KOPT-K1 (cell line): ENCODE data around the gene LRRN2.
"Not testable (repeated sequence)": the region's sequence is repeated elsewhere in the genome, so short reads cannot be mapped to it uniquely, and the experiment has no call there.

ENCODE experiments used
- H3K27ac ChIP-seq: fragments of 200-600 bp; sonication (generic); 2 replicates; pipeline ENCODE4 v1.5.1; 2016; ENCODE audit warnings: antibody characterized with exemption, mild to moderate bottlenecking, low read depth, low read length; ENCODE audit not compliant: poor library complexity, severe bottlenecking
- H3K36me3 ChIP-seq: fragments of 200-600 bp; sonication (generic); 2 replicates; pipeline ENCODE4 v1.5.1; 2017; ENCODE audit warnings: antibody characterized with exemption, mild to moderate bottlenecking, low read length, moderate library complexity; ENCODE audit not compliant: insufficient read depth
- H3K9me3 ChIP-seq: fragments of 200-600 bp; sonication (generic); 2 replicates; pipeline ENCODE4 v1.5.1; 2017; ENCODE audit warnings: antibody characterized with exemption, low read length, mild to moderate bottlenecking; ENCODE audit not compliant: insufficient read depth, poor library complexity, severe bottlenecking

The LRRN2 gene

DNA sequence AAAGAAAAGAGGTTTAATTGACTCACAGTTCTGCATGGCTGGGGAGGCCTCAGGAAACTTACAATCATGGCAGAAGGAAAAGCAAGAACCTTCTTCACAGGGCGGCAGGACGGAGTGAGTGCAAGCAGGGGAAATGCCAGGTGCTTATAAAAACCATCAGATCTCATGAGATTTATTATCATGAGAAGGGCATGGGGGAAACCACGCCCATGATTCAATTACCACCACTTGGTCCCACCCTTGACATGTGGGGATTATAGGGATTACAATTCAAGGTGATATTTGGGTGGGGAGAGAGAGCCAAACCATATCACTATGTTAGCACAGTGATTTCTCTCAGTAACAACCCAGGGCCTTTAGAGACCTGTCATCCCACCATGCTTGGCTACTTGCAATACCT lies 39.9 kb downstream of the LRRN2 start:
- Histone ChIP-seq H3K27ac (no peak overlapping the region), H3K36me3 (no peaks in the 10 kb centered on the region)

DNA sequence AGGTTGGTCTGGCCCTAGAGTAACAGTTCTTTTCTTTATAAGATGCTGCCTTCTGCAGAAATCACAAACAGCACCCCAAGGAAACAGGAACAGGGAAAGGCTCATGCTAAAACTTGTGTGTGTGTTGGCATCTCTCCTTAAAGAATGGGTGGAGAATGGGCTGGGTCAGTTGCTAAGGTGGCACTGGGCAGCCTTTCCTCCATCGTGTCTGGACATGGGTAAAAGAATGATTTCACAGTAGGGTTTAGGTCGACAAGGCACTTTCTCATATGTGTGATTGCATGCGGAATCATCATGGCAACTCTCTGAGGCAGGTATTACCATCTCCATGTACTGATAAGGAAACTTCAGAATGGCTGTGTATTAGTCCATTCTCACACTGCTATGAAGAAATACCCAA lies 40.3 kb downstream of the LRRN2 start:
- Histone ChIP-seq H3K27ac (no peak overlapping the region), H3K9me3 (no peaks in the 10 kb centered on the region), H3K36me3 (no peaks in the 10 kb centered on the region)

More for the DNA sequence above, 39.9 kb downstream of the LRRN2 start:
- H3K9me3 ChIP-seq: no peaks in the 10 kb centered on the region

DNA sequence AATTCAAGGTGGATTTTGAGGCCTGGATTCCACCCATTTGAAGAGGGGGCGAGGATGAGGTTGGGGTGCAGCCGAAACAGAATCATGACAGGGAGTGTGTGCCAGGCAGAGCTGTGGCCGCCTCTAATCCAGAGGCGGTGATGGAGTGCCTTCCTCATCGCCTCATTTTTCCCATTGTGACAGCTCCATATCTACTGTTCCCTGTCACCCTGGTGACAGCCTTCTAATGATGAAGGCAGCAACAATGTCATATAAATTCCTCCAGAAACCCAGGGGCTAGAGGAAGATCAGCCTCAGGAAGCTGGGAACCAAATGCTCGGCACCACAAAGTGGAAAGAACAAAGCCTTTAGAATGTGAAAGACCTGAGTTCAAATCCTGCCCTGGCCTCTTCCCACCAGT lies 42.0 kb downstream of the LRRN2 start:
- no peaks in the 10 kb centered on the region for H3K9me3 ChIP-seq
- H3K36me3 ChIP-seq: no peaks in the 10 kb centered on the region
- no peak overlapping the region for H3K27ac ChIP-seq

DNA sequence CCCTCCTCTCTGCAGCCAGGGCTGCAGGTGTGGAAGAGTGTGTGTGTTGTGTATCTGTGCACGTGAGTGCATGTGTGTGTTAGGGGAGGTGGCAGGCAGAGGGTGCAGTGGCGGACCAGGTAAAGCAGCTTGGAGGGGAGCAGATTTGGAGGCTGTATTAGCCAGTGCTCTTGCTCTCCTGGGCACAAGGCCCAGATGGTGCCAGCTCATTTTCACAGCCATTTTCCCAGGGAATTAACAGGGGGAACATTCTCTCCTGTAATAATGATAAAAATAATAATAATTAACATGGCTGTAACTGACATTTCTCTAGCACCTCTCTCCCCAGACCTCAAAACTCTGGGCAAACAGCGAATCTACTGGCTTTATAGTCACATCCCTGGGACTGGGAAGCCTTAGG lies 43.6 kb downstream of the LRRN2 start:
- Histone ChIP-seq H3K27ac (no peak overlapping the region), H3K36me3 (no peaks in the 10 kb centered on the region), H3K9me3 (no peaks in the 10 kb centered on the region)

DNA sequence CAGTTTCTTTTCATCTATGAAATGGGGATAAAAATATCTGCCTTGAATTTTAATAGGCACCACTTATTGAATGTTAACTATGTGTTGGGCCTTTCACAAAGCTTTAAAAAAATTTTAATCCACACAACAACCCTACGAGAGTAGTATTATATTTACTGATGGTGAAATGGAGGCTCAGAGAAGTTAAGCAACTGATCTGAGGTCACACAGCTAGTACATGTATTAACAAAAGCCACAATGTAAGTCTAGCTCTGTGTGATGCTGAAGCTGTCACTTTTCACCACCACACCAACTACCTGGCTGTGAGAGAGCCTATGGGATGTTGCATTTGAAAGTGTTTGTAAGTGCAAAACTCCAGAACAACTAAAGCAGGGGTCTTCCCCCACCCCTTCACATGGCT lies 44.1 kb downstream of the LRRN2 start:
- H3K36me3 ChIP-seq: no peaks in the 10 kb centered on the region
- no peaks in the 10 kb centered on the region for H3K9me3 ChIP-seq
- H3K27ac ChIP-seq: no peak overlapping the region

DNA sequence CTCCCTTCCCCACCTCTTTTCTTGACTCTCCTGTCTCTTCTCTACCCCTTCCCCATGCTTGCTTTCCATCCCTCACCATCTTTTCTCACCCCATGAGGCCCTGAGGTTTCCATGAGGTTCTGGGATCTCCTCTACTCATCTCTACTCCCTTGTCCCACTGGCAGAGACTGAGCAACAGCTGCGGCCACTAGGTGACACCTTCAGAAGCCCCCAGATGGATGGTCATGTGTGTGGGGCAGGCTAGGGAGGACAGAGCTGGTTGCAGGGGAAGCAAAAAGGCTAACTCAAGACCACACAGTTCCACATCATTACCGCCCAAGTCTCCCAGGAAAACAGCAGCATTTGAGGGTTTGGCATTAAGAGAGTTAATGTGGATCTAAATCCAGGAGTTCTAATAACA lies 45.0 kb downstream of the LRRN2 start:
- Histone ChIP-seq H3K27ac (no peak overlapping the region), H3K36me3 (no peaks in the 10 kb centered on the region), H3K9me3 (no peaks in the 10 kb centered on the region)

DNA sequence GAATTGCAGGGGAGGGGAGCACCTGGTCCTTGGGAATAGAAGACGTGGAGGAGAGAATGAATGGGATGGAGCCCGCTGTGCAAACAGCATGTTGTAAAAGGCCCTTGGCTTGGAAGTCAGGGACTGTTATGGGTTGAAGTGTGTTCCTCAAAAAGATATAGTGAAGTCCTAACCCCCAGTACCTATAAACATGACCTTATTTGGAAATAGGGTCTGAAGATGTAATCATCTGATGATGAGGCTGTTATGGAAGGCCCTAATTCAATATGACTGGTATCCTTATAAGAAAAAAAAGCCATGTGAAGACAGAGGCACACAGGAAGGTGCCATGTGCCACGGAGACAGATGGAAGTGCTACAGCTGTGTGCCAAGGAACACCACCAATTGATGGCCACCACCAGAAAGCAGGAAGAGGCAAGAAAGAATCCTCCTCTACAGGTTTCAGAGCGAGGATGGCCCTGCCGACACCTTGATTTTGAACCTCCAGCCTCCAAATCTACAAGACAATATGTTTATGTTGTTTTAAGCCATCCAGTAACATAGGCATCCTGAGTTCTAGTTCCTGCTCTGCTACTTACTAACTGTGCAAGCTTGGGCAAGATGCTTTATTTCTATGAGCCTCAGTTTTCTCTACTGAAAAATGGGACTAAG lies 51.2 kb downstream of the LRRN2 start:
- Histone ChIP-seq H3K36me3 (no peaks in the 10 kb centered on the region), H3K9me3 (peaks cover 6% of the 10 kb centered on the region), H3K27ac (no peak overlapping the region)

DNA sequence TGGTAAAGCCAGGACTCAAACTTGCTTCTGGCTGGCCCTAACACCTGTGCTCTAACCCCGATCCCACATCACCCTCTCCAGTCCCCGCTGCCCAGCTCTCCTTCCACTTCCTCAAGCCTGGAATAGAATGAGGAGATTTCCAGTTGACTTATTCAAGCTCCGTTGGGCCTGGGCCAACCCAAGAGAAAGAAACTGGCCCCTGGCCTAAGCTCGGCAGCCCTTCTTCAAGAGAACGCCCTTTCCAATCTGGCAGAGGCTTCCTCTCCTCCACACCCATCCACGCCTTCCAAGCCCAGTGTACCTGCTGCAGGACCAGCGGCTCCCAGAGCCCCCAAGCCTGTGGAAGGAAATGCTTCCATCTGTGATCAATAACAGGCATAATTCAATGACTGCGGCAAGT lies 51.9 kb downstream of the LRRN2 start:
- H3K36me3 ChIP-seq: no peaks in the 10 kb centered on the region
- H3K27ac ChIP-seq: no peak overlapping the region
- peaks cover 14% of the 10 kb centered on the region for H3K9me3 ChIP-seq

DNA sequence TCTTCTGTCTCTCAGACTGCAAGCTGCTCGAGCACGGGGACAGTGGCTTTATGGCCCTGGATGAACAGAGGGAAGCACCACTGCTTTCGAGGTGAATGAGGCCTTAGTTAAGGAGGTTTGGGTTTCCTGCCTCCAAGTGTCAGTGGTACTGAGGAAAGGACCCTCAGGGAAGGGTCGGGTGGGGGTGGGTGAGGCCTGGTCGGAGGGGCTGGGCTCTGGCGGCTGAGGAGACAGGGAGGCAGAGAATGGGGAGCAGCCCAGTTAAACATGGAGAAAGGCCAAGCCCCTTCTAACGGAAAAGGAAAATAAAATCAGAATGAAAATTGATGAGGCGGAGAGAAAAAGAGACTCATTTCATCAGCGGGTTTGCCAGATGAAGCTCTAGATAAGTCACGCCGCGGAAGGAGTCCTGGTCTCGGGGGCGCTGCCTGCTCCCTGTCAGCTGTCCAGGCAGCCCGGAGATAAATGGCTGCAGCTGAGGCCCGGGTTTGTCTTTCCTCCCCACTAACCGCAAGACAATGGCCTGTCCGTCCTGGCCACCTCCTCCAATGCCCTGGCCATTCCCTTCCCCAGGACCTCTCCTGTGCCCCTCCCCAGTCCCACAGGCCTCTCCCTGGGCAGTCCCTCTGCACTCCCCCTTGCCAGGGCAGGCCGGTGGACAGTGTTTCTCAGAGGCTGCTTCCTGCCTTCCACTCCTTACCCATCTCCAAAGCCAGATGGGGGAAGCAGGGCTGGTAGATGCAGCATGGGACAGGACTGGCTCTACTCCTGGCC lies 55.2 kb downstream of the LRRN2 start:
- Histone ChIP-seq H3K9me3 (peaks cover 14% of the 10 kb centered on the region), H3K27ac (no peak overlapping the region), H3K36me3 (no peaks in the 10 kb centered on the region)

DNA sequence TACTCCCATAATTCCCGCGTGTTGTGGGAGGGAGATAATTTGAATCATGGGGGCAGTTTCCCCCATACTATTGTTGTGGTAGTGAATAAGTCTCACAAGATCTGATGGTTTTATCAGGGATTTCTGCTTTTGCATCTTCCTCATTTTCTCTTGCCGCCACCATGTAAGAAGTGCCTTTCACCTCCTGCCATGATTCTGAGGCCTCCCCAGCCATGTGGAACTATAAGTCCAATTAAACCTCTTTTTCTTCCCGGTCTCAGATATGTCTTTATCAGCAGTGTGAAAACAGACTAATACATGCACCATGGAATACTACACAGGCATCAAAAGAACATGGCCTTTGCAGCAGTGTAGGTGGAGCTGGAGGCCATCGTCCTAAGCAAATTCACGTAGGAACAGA lies 56.1 kb downstream of the LRRN2 start:
- H3K36me3 ChIP-seq, H3K27ac ChIP-seq: not testable (repeated sequence)
- H3K9me3 ChIP-seq: peaks cover 14% of the 10 kb centered on the region

DNA sequence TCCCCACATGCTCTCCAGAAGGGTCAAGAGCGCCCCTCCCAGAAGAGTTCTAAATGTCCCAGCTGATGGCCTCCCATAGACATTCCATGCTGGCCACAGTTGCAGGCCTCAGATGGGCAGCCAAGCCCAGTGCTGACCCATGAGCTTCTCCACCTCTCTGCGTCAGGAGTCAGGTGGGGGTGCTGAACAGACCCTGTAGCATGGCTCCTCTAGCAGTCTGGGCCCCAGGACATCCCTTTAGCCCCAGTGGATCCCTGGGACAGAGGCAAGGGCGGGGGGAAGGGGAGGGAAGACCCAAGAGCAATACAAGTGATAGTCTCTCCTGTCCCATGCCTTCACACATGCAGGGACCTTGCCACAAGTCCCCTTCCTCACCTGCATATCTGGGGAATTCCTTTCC lies 56.7 kb downstream of the LRRN2 start:
- Histone ChIP-seq H3K9me3 (peaks cover 14% of the 10 kb centered on the region), H3K36me3 (no peaks in the 10 kb centered on the region), H3K27ac (no peak overlapping the region)

DNA sequence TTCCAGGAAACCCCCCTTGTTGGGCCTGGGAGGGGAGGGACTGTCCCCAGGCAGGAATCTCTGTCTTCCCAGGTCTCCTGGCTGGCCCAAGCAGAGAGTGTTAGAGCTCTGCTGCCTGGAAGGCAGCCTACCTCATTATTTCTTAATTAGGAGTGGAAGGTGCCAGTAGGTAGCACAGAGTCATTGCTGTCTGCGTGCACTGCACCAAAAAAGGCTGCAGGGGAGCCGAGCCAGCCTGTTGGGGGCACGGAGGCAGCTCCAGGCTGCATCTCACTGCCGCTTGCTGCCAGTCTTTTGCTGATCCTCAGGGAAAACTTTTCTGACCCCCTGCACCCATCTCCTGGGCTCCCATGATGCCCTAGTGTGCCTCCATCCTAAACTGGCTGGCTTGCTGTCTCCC lies 58.1 kb downstream of the LRRN2 start:
- Histone ChIP-seq H3K9me3 (peaks cover 14% of the 10 kb centered on the region), H3K27ac (no peak overlapping the region), H3K36me3 (no peaks in the 10 kb centered on the region)

DNA sequence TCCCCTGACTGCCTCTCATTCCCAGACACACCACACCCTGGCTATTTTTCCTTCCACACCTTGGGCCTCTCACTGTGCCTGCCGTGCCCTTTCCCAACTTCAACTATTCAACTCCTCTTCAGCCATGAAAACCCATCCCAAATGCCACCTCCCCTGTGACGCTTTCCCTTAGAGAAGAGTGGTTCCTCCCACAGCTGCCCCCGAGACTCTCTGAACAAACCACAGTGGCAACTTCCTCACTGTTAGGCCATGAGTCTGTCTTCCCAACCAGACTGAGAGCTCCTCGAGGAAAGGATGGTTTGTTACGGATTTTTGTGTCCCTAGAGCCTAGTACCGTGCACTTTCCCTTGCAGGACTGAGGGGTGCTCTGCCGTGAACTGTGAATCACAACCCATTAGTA lies 59.2 kb downstream of the LRRN2 start:
- Histone ChIP-seq H3K36me3 (no peaks in the 10 kb centered on the region), H3K27ac (no peak overlapping the region), H3K9me3 (peaks cover 14% of the 10 kb centered on the region)

DNA sequence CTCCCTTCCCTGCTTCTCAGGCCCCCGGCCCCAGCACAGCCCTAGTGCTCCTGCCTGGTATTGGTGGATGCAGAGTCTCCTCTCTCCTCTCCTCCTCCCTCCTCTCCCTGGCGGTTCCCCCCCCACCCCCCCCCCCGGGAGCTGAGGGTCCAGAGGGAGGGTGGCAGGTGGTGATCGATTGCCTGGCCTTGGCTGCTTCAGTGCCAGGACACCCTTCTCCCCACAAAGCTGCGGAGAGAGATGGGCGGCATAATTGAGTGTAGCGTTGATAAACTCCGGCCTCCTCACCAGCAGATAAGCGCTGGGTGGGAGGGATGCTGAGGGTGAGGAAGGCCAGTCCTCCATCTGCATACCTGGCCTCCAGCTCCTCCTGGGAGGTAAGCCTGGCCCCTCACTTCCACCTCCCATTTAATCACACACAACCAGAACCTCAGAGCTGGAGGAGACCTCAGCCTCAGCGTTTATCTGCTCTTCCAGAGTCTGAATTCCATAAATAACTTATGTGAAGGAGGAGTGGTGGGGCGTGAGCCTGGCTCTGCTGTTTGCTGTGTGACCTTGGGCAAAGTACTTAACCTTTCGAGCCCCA lies 60.8 kb downstream of the LRRN2 start:
- no peaks in the 10 kb centered on the region for H3K36me3 ChIP-seq
- H3K27ac ChIP-seq: no peak overlapping the region
- peaks cover 11% of the 10 kb centered on the region for H3K9me3 ChIP-seq

DNA sequence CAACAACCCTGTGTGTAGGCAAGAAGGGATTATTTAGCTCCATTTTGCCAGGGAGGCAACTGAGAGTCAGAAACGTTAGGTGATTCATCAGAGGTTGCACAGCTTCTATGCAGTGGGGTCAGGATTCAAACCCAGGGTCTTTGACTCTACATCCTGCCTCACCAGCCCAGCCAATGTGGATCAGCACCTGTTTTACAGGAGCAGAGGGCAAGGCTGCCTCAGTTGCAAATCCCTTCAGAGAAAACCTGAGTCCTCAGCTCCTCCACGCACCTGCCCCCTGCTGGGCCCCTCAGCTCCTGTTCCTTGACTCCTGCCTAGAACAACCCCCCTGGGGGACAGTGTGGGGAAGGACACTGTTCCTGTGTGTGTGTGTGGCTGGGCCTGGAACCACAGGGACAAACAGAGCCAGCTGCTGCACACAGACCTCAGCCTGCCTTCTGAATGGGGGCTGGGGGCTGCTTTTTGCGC lies 61.6 kb downstream of the LRRN2 start:
- H3K9me3 ChIP-seq: peaks cover 3% of the 10 kb centered on the region
- H3K27ac ChIP-seq: no peak overlapping the region
- H3K36me3 ChIP-seq: no peaks in the 10 kb centered on the region
